ENCODE measurements around the gene PCDHA12.

DNA sequence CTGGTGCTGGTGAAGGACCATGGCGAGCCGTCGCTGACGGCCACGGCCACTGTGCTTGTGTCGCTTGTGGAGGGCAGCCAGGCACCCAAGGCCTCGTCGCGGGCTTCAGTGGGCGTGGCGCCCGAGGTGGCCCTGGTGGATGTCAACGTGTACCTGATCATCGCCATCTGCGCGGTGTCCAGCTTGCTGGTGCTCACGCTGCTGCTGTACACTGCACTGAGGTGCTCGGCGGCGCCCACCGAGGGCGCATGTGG, 17.2 kb upstream of the PCDHA12 start:
- no peak for TF ChIP-seq POLR2A (IDR thresholded peaks at IDR 0.05)
- TF ChIP-seq, protein P1, sequence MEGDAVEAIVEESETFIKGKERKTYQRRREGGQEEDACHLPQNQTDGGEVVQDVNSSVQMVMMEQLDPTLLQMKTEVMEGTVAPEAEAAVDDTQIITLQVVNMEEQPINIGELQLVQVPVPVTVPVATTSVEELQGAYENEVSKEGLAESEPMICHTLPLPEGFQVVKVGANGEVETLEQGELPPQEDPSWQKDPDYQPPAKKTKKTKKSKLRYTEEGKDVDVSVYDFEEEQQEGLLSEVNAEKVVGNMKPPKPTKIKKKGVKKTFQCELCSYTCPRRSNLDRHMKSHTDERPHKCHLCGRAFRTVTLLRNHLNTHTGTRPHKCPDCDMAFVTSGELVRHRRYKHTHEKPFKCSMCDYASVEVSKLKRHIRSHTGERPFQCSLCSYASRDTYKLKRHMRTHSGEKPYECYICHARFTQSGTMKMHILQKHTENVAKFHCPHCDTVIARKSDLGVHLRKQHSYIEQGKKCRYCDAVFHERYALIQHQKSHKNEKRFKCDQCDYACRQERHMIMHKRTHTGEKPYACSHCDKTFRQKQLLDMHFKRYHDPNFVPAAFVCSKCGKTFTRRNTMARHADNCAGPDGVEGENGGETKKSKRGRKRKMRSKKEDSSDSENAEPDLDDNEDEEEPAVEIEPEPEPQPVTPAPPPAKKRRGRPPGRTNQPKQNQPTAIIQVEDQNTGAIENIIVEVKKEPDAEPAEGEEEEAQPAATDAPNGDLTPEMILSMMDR (IDR thresholded peaks at IDR 0.05): no peak
